ENCODE data around the gene TNFRSF19.

DNA sequence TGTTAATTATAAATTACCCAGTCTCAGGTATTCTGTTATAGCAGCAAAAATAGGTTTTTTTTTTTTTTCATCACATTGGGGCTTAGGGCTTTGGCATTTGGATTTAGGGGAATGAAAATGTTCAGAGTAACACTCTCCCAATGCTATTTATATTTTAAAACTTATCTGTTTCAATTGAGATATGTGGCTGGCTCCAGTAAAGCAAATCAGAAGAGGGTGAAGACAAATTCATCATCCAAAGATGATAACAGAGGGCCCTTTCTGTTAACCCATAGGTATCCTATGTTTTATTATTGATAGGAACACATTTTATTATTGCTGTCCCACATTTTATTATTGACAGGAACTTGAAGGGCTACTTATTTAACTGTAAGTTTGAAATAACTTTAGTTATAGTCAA lies 20.5 kb upstream of the TNFRSF19 start:
- no peak for TF ChIP-seq EZH2 (IDR thresholded peaks at IDR 0.05; ENCODE audit: borderline replicate concordance, low read length)
- TF ChIP-seq, protein P1, sequence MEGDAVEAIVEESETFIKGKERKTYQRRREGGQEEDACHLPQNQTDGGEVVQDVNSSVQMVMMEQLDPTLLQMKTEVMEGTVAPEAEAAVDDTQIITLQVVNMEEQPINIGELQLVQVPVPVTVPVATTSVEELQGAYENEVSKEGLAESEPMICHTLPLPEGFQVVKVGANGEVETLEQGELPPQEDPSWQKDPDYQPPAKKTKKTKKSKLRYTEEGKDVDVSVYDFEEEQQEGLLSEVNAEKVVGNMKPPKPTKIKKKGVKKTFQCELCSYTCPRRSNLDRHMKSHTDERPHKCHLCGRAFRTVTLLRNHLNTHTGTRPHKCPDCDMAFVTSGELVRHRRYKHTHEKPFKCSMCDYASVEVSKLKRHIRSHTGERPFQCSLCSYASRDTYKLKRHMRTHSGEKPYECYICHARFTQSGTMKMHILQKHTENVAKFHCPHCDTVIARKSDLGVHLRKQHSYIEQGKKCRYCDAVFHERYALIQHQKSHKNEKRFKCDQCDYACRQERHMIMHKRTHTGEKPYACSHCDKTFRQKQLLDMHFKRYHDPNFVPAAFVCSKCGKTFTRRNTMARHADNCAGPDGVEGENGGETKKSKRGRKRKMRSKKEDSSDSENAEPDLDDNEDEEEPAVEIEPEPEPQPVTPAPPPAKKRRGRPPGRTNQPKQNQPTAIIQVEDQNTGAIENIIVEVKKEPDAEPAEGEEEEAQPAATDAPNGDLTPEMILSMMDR (conservative IDR thresholded peaks at IDR 0.05 in 1 of 2, IDR thresholded peaks at IDR 0.05 in 1 of 2; ENCODE audit: extremely low read depth in 1 of 2, insufficient read depth in 1 of 2, low read depth in 1 of 2, low read length in 2 of 2) = no peak

Data from mammary epithelial cell (primary cell).